ENCODE measurements around the gene KCNJ12.

DNA sequence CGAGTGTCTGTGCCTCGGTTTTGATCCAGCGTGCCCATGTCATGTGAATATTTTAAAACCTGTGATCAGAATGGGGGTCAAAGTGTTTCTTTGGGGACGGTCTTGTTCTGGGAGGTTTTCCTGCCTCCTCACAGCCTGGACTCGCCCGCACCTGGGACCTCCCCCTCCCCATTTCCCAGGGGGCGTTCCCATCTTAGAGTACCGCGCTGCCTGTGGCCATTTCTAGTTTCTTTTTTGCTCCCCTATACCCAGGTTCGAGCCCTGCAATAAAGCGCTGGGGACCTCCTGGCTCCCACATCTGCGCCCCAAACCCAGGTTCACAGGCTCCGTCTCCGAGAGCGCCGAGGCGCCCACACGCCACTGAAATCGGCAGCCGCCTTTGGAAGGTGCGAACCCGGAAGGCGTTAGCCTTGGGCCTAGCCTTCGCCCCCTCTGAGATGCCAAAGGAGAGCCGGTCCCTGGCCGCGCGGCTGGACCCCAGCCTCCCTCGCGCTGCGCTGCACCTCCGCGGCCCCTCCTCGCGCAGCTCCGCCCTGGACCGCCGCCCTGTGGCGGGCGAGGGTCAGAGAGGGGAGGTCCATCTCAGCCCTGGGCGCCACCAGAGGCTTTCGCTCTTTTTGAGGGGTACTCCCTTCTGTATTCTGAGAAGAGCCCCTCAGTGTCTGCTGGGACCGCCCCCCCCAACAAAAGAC lies 1.7 kb downstream of the KCNJ12 start:
- TF ChIP-seq CTCF (conservative IDR thresholded peaks at IDR 0.05; ENCODE audit: low read depth, low read length) (no peak), EZH2 (IDR thresholded peaks at IDR 0.05; ENCODE audit: borderline replicate concordance, low read depth, low read length, poor library complexity, severe bottlenecking) (no peak)
